Mucosa of descending colon (tissue), 3 donors: ENCODE measurements around the gene NDRG4. TPM values are rescaled to one million over a fixed set of nuclear protein-coding genes. Genes with fewer than 3 reads are reported as not detected.

ENCODE experiments used
- ATAC-seq: fragments of 200-7000 bp; cut with Tn5 transposase; one replicate; pipeline ENCODE4 v1.9.1; 2020; ENCODE audit warnings: mild to moderate bottlenecking, moderate library complexity
- DNase-seq, 3 donors: peaks; one replicate each; pipeline ENCODE4 v3.0.0-alpha.2; 2020
- H3K36me3 ChIP-seq: fragments of 200-600 bp; one replicate; pipeline ENCODE4 v1.8.0; 2021; ENCODE audit warnings: low read depth, mild to moderate bottlenecking
- H3K4me1 ChIP-seq: fragments of 200-600 bp; one replicate; pipeline ENCODE4 v1.8.0; 2021; ENCODE audit warnings: low read depth, mild to moderate bottlenecking
- H3K4me3 ChIP-seq: fragments of 200-600 bp; one replicate; pipeline ENCODE4 v1.8.0; 2021; ENCODE audit warnings: mild to moderate bottlenecking
- H3K9me3 ChIP-seq: fragments of 200-600 bp; one replicate; pipeline ENCODE4 v1.8.0; 2021; ENCODE audit warnings: mild to moderate bottlenecking
- intact Hi-C, 2 donors: fragments of 100-400 bp; cut with DNase I in 1 of 2; cut with micrococcal nuclease in 1 of 2; formaldehyde crosslinking; loops; one replicate each; pipeline versions ENCODE4 v1.11.0 to v1.11.1; 2022; cut with DNase I, micrococcal nuclease
- total RNA-seq, 3 donors: library from RNA; stranded (reverse); fragmentation: NEBNext Ultra II Directional in 2 of 3; extraction: Animal tissue kit (Norgen Biotek cat#: 25700) in 2 of 3; gene quantifications; one replicate each; pipeline versions ENCODE4 v1.2.1 to v1.2.4, GENCODE V29; 2021 to 2023
- TF ChIP-seq, protein P1 (sequence below): fragments of 200-600 bp; IDR thresholded peaks from one replicate; pipeline ENCODE4 v1.8.0; 2022; ENCODE audit warnings: antibody characterized with exemption, mild to moderate bottlenecking
- donor health status: DM: no; HTN: no; CAD: no; lungs with moderate emphysema.
- donor health status: DM: no; HTN: no; CAD: no.
- donor health status: DM: no; HTN: yes; CAD: no.

The NDRG4 gene
- total RNA-seq, 3 donors from 2014 or later, result 3.0 to 15.8 (median 3.6) TPM

DNA sequence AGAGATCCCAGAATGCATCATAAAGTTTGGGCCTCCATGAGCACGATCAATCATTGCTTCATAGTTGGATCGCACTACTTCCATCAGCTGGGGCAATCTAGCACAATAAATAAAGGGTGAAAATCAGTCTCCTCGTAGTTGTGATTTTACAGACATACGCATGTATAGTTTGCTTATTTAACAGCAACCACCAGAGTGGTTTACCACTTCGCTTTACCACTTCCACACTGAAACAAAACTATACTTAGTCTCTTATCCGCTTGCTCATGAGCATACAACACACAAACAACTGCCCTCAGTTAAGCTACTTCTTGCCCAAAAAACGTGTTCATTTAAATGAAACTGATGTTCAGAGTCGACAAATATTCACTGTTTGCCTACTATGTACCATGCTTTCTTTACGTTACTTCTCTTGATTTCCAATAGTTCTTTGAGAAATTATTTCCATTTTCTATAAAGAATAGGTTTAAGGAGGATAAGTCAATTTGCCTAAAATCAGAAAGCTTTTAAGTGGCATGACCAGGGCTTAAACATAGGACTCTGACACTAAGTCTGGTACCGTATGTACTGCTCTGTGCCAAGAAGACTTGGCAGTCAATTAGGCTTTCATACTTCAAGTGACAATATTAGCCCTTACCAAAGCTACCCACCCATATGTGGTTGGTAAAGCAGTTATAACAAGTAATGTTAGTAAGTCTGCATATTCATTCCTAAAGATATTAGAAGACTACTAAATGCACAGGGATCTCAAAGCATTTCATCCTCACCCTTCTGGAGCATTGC, 37.4 kb downstream of the NDRG4 start:
- no peak for DNase-seq
- Histone ChIP-seq H3K9me3 (no peaks in the 10 kb centered on the region), H3K36me3 (peaks cover 21% of the 10 kb centered on the region), H3K4me3 (no peak overlapping the region), H3K4me1 (no peaks in the 10 kb centered on the region)
- TF ChIP-seq, protein P1, sequence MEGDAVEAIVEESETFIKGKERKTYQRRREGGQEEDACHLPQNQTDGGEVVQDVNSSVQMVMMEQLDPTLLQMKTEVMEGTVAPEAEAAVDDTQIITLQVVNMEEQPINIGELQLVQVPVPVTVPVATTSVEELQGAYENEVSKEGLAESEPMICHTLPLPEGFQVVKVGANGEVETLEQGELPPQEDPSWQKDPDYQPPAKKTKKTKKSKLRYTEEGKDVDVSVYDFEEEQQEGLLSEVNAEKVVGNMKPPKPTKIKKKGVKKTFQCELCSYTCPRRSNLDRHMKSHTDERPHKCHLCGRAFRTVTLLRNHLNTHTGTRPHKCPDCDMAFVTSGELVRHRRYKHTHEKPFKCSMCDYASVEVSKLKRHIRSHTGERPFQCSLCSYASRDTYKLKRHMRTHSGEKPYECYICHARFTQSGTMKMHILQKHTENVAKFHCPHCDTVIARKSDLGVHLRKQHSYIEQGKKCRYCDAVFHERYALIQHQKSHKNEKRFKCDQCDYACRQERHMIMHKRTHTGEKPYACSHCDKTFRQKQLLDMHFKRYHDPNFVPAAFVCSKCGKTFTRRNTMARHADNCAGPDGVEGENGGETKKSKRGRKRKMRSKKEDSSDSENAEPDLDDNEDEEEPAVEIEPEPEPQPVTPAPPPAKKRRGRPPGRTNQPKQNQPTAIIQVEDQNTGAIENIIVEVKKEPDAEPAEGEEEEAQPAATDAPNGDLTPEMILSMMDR, result no peak
- intact Hi-C loops, result loop anchor here in 1 of 2 donors (10.0 kb wide), 1 partner anchor 47 kb away; no protein-coding TSS in a partner anchor
- ATAC-seq, result no peak

DNA sequence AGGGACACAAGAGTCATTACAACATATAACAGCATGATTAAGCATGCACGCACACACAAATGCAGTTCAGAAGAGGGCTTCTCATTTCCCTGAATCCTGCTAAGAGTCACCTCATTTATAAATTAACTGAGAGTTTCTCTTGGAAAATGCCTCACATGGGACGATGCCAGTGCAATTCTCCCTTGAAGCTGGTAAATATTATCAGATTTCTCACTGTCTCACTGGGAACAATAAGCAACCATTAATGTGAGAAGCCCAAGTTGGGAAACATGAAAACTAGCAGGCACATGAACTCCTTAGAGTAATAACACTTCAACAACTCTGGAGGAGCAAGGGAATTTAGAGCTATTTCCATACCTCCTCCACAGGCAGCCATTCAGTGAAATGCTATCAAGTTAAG, 41.8 kb downstream of the NDRG4 start:
- H3K4me3 ChIP-seq, result no peak overlapping the region
- ATAC-seq (no peak), DNase-seq (no peak)
- intact Hi-C loops, result no loop called here
- H3K9me3 ChIP-seq, result no peaks in the 10 kb centered on the region
- peaks cover 18% of the 10 kb centered on the region for H3K36me3 ChIP-seq
- TF ChIP-seq, protein P1, result no peak
- no peaks in the 10 kb centered on the region for H3K4me1 ChIP-seq

DNA sequence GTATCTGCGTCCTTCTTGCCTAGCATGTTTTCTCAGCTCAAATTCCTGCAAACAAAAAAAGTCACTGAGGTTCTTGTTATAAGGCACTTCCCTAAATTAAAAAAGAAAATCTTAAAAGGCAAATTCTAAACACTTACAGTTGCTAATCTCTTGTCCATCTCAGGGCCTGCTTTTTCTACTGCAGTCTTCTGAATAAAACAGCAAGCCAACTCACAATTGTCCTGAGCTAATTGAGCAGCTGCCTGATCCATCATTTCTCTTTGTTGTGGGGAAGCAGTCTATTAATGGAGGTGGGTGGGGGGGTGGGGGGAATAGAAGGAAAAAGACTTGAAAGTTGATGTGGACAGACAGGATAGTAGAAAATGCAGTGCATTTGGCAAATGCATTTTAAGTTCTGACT, 42.3 kb downstream of the NDRG4 start:
- intact Hi-C loops, result no loop called here
- Histone ChIP-seq H3K4me1 (no peaks in the 10 kb centered on the region), H3K4me3 (no peak overlapping the region), H3K9me3 (no peaks in the 10 kb centered on the region), H3K36me3 (peaks cover 13% of the 10 kb centered on the region)
- TF ChIP-seq, protein P1, result no peak
- DNase-seq, result no peak
- no peak for ATAC-seq

DNA sequence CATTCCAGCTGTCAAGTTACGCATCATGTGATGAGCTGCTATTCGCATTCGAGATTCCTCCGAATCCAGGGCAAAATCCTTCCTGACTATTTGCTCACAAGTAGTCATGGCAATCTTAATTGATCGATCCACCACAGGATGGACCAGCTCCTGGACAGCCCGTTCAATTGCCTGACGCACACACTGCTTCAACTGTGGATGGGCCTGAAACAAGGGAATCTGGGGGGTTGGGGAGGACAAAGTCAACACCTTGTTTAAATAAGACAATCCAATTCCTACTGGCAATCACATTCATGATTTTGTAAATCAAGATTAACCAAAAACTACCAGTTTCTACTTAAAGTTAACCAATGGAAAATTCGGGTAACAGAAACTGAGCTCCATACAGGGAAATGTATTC, 43.7 kb downstream of the NDRG4 start:
- Histone ChIP-seq H3K36me3 (peaks cover 7% of the 10 kb centered on the region), H3K4me3 (no peak overlapping the region), H3K4me1 (no peaks in the 10 kb centered on the region), H3K9me3 (no peaks in the 10 kb centered on the region)
- ATAC-seq (no peak), DNase-seq (no peak)
- TF ChIP-seq, protein P1, result no peak
- intact Hi-C loops, result no loop called here

DNA sequence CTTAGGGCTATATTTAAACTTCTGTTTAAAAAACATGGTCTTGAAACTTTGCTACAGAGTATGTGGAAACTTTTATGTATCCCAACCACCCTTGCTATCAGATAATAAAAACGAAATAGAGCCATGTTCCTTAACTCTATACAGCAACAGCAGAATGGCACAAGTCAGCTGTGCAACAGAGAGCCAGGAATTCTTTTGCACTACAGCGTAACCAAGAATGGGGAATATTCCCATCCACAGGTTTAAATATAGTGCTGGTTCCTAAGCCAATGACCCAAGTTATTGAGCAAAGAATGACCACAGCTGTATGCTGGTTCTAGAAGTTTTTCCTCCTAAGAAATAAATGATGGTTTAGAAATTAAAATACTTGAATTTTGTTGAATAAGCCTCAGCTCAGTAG, 48.4 kb downstream of the NDRG4 start:
- Histone ChIP-seq H3K4me1 (no peaks in the 10 kb centered on the region), H3K9me3 (no peaks in the 10 kb centered on the region), H3K36me3 (no peaks in the 10 kb centered on the region), H3K4me3 (no peak overlapping the region)
- ATAC-seq (no peak), DNase-seq (no peak)
- intact Hi-C loops, result no loop called here
- TF ChIP-seq, protein P1, result no peak
